DMS79 treated with DMSO at 0.1 percent for 48 hours (cell line): ENCODE data around the gene GRM4.

Experiments
- DNase-seq: peaks from one replicate; lab custom pipeline; 2025; lab: John Stamatoyannopoulos, UW

The GRM4 gene

DNA sequence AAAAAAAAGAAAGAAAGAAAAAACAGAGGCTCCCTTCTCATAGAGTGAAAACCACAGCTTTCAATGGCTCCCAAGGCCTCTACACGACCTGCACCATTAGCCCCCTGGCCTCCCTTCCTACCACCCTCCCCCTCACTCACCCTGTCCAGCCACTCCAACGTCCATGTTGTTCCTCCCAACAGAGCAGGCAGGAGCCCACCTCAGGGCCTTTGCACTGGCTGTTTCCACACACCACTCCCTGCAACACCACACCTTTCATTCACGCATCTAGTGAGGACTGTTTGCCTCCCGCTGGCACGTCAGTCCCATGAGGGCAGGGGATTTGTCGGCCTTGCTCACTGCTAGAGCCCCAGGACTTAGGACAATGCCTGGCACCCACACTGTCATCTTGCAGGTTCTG, 39.5 kb downstream of the GRM4 start:
- no peak for DNase-seq

DNA sequence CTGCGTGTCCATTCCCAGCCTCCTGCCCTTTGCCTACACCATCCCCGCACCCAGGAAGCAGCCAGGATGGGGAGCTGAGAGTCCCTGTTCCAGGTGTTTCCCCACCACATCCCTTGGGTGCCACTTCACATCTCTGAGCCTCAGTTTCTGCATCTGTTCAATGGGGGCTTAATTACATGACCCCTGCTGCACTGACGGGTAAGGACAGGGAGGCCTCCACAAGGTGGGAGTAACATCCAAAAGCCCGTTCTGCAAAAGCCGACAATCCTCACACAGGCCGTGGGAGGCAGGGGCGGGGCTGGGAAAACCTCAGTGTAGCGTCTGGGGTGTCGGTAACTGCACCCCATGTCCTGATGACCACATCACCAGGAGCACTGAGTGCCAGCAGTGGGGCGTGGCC, 41.3 kb downstream of the GRM4 start:
- DNase-seq, result no peak

DNA sequence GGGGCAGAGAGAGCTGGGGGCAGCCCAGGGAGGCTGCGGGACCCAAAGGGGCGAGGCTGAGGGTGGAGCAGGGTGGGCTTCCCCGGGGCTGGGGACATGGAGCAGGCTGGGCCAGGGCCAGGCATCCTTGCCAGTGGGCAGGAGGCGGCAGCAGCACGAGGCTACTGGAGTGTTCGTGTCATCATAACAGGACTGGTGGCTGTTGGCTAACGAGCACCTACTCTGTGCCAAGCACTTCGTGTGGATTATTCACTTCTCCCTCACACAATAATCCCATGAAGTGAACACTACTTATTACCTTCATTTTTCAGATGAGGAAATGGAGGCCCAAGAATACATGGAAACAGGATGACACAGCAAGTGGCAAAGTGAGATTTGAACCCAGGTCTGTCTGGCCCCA, 41.7 kb downstream of the GRM4 start:
- no peak for DNase-seq

DNA sequence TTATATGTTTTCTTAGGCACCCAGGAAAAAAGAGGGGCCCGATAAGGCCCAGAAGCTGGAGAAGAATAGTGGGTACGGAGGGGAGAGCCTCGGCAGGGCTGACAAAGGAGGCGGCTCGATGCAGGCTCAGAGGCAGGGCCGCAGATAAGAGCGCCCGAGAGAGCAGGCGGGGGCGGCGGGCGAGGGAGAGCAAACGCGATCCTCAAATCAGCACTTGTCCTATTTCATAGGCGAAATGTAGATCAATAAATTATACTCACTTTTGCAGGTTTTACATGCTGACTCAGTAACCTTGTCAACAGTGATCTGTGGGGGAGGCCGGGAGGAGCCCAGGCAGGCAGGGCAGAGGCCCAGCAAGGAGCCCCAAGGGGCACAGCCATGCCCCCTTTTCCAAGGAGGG, 42.6 kb downstream of the GRM4 start:
- DNase-seq, result no peak

DNA sequence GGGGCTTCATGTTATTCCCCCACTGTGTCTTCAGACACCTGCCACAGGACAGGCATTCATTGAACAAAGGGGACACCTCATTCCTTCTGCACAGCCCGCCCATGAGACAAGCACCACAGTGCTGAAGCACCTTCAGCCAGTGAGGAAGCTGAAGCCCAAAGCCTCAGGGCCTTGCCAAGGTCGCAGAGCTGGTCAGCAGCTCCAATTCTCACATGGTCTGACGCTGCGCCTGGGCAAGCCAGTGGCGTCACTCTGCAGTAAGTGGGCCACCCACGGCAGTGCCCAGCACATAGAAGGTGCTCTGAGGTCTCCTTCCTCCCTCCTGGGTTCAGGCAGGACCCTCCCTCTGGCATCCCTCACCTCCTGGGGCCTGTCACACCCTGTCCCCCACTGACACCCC, 43.2 kb downstream of the GRM4 start:
- DNase-seq, result no peak

DNA sequence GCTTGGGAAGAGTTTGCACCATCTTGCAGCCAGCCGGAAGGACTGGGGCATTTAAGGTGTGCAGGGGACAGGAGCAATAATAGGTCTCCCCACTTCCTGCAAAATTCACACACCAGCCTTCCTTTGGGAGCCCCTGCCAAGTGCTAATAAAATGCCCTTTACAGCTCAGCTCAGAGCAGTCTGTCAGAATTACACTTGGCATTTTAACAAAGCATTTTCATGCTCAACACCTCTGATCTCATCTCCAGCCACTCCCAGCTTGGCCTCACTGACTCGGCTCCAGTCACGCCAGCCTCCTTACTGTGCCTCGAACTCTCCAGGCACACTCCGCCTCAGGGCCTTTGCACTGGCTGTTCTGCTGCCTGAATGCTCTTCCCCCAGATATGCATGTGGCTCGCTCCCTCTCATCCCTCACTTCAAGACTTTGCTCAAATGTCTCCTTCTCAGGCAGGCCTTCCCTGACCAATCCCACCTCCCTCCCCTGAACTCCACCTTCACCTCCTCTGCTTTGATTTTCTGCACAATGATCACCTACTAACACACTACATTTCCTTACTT, 43.7 kb downstream of the GRM4 start:
- no peak for DNase-seq

DNA sequence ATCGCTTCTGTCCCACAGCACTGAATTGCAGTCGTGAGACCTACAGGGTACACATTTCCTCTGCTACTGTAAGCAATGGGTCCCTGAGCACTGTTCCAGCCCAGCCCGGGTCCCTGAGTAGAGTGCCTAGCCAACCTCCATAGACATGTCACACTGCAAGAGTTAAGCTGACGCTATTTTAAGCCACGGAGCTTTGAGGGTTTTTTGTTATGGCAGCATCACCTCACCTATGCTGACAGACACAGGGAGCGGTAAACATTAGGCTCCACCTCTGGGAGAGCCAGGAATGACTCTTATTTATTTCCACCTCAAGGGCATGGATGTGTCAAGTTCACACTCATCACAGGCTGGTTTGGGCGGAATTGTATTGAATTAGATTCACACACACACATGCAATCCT, 45.1 kb downstream of the GRM4 start:
- DNase-seq, result no peak

DNA sequence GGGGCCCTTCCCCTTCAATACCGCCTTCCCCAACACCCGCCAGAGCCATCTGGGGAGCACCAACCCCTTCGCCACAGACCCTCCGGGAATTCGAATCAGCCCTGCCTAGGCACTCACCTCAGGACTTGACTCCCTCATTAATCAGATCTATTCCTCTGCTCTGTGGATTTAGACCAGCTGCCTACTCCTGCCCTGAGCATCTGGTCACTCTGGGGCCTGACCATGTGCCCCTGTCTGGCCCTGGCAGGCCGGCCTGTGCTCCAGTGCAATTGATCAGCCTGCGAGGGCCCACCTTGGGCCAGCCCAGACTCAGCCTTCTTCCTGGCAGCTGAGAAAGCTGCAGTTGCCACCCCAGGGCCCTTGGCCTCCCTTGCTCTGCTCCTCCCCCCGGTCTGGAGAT, 46.0 kb downstream of the GRM4 start:
- DNase-seq, result no peak

DNA sequence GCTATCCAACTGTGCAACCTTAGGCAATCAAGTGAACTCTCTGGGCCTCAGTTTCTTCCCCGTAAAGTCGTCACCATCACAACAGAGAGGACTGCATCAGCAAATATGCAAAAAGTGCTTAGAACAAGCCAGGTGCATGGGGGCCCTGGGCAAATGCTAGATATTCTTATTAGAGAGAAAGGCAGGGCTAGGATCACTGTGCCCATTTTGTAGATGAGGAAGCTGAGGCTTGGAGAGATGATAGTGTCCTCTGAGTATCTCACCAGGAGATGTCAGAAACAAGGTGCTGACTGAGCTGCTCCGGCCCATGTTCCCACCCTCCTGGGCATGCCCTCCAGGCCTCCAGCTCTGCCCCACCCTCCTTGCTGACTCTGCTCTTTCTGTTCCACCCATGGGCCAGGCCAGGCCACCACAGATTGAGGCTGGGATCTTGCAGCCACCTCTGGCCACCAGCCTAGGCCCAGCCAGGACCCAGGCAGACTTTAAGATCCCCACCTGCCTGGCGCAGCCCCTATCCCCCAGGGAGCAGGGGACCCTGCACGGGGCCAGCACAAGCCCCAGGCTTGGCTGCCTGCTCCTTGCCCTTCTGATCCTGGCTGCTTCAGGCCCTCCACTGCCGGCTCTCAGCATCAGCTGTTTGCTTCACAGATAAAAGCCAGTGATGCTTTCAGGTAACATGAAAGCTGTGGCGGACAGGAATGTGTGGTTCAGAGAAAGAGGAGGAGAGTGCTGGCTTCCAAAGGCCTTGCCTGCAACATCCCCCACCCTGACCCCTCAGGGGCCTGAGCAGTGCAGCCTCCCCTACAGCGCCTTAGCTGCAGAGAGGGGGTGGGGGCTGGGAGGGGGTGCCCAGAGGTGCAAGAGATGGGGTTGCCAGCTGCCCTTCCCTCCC, 47.6 kb downstream of the GRM4 start:
- peak; percentile 61 for DNase-seq

DNA sequence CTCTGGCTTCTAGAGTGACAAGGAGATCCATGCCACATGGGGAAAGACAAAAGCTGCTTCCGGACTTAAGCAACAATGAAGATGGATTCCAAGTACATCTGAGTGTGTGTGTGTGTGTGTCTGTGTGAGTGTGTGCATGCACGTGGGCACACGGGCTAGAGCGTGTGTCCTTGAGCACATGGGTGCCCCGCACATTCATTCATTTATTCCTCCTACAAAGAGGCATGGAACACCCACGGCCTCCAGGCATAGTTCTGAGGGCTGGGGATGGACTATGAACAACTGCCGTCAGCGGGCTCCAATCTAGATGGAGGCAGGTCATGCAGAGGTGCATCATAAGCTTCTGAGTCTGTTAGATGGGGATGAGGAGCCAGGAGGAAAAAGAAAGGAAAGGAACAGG, 49.1 kb downstream of the GRM4 start:
- DNase-seq, result no peak

DNA sequence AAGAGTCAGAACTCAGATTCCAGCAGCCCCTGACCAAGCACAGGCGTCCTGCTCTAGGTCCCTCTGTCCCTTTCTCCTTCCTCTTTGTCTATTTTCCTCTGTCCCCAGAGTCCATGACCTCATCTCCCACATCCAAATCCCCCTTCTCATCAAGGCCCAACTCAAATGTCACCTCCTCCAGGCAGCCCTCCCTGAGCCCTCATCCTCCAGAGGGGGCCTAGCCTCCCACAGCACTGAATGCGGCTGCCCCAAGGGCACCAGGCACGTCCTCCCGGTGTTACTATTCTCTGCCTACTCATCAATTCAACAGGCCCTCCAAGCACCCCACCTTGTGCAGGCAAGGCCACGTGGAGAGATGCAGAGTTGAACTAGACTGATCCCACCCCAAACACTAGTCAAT, 49.7 kb downstream of the GRM4 start:
- no peak for DNase-seq

DNA sequence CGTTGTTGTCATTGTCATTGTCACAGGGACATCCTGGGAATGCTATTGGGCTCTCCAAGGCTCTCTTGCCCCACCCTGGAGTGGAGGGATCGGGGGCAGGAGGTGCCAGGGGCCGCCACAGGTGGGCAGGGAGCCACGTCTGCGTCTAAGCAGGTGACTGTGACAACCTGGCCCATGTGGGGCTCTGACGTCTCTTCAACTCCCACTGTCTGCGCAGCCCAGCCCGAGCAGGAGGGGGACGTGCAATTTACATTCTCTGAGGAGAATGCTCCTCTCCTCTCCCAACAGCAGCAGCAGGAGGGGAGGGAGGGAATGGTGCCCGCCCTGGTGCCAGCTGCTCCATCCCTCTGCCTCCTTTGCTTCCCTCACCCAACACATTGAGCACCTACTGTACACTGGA, 50.1 kb downstream of the GRM4 start:
- no peak for DNase-seq

DNA sequence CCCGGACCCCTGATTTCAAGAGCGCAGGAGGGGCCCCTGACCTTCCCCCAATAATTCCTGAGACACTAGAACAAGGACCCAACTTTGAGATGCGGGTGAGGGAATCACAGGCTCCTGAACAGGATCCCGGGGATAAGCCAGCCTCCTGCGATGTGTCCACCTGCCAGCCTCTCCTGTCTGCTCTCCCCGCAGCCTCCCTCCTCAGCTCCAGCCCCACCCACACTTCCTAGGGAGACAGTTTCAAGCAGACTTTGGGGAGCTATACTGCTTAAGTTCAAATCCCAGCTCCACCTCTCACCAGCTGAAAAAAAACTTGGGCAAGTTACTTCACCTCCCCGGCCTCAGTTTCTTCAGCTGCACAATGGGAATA, 50.8 kb downstream of the GRM4 start:
- DNase-seq, result peak; percentile 65

DNA sequence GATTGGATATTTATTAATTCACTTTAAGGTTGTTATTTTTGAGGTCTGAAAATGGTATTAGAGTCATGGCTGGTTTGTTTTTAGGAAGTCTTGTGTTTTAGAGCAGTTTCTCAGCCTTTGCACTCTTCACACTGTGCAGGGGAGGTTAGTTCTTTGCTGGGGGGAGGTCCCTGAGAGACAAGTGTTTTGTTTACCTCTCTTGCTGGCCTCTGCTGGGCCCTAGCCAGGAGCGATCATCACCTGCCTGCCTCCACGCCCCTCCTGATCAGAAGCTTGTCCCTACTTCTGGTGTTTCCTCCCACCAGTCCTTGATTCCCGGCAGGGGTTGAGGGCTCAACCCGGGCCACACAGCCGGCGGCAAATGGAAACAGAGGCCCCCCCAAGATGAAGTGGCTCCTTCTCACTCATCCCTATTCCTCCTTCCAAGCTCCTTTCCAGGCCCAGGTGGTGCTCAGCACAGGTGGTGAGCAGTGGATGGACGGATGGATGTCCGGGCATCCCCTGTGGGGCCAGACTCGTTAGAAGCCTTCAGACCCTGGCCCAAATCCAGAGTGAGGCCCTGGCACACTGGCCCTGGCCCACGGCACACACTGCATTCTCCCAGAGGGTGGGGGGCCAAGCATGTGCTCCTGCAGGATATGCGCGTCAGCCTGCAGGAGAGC, 51.3 kb downstream of the GRM4 start:
- DNase-seq, result peak; percentile 96

DNA sequence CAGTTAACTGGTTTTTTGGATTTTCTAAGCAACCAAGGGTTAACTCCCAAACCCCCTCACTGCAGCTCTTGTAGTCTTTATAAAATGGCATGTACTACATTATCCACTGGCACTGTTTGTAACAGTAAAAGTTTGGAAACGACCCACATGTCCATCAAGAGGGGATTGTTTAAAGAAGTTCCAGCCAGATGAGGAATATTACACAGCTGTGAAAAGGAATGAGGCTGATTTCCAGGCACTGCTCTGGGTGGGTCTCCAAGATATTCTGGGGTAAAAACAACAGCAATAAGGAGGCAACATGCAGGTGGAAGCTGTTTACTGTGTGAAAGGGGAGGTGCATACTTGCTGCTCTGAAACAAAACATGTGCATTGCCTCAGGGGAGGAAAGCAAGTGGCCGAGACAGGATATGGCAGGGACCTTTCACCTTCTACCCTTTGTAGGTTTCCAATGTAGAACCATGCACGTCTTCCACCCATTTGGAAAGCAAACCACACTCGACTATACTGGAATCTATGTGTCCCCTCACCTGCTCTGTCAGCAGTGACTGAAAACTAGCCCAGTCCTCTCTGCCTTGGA, 51.9 kb downstream of the GRM4 start:
- DNase-seq, result no peak

DNA sequence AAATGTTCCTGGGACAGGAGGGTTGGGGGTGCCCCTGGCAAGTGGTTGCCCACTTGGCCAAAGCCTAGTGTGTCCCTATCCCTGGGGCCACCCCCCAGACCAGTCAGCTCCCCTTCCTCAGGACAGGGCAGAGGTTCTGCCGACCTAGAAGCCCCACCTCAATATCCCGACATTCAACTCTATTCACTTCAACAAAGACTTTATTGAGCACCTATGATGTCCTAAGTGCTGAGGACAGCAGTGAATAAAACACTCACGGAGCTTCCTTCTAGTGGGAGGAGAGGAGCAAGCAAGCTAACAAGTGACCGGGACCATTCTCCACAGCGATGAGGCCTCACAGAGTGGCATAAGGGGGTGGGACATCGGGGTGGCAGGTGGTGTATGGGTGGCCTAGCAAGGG, 52.7 kb downstream of the GRM4 start:
- no peak for DNase-seq

DNA sequence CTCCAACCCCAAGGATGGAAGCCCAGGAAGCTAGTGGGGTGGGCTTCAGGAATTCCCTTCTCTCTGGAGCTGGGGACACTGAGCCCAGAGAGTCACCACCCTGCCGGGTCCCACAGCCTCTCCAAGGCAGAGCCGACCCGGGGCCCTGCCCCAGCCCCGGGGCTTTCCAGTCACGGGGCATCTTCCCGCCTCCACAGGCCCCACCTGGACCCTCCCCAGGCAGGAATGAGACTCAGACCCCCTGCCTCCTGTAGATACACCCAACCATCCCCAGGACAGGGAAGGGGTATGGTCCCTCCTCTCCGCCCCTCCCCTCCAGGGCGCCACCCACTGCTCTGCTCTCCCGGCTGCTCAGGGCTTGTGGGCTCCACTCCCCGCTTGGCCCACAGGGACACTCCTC, 53.3 kb downstream of the GRM4 start:
- no peak for DNase-seq

DNA sequence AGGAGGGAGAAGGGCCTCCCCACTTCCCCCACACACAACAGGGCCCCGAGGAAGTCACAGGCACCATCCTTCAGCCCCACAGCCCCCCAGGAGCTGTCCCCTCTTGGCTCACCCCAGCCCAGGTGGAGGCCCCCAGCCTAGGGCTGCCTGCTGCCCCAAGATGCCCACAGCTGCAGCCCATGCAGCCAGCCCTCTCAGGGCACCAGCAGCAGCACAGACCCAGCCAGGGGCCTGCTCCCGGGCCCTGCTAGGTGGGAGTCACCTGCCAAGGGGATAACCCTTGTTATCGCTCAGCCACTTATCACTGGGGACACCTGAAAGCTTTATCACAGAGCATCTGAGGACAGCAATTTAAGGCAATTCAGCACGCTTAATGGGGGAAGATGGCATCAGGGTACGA, 55.0 kb downstream of the GRM4 start:
- no peak for DNase-seq

DNA sequence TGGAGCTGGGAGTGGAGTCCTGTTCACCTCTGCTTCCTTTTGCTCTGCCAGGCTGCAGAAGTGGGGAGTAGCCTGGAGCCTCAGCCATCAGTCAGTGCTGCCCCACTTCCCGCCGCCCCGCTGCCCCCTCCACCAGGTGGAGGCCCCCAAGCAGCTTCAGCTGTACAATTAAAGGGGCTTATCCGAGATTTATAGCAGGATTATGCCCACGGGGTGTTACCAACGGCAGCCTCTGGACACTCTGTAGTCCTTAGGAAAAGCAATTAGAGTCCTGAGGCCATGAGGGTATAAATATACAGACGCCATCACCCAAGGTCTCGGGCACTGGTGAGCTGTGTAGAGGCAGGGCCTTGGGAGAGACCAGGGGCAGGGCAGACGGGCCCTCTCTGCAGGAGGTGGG, 55.4 kb downstream of the GRM4 start:
- no peak for DNase-seq

DNA sequence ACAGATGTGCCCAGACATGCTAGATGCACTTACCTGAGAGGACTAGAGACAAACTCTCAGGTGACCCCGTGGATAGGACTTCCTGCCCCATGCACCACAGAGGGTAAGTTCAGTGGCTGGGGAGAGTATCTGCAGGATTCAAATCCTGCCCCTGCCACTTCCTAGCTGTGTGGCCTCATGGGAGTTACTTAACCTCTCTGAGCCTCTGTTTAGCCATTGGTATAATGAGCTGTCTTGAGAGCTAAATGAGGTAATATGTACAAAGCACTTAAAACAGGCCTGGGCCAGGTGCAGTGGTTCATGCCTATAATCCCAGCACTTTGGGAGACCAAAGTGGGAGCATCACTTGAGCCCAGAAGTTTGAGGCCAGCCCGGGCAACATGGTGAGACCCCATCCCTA, 59.3 kb downstream of the GRM4 start:
- DNase-seq, result no peak

DNA sequence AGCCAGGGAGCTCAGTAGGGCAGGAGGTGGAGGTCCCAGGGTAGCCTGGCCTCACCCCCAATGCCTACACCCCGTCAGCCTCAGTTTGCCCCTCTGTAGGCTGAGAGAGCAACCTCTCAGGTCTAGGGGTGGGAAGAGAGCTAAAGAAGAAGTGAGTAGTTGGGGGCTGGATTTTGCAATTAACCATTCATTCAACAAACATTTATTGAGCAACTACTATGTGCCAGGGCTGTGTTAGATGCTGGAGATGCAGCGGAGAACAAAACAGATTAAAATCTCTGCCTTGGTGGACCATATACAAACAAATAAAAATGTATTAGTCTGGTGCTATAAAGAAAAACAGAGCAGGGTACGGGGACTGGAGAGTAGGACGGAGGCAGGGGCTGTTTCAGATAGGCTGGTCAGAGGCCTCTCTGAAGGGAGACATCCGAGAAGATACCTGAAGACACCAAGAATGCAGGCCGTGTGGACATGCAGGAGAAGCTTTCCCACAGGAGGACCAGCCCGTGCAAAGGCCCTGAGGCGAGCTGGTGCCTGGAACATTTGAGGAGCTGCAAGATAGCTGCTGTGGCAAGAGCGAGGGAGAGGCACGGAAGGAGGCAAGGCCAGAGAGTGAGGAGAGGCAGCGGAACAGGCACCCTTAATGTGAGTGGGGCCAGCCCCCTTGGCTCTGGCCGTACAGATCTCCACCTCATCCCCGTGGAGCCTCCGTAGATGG, 60.3 kb downstream of the GRM4 start:
- no peak for DNase-seq

DNA sequence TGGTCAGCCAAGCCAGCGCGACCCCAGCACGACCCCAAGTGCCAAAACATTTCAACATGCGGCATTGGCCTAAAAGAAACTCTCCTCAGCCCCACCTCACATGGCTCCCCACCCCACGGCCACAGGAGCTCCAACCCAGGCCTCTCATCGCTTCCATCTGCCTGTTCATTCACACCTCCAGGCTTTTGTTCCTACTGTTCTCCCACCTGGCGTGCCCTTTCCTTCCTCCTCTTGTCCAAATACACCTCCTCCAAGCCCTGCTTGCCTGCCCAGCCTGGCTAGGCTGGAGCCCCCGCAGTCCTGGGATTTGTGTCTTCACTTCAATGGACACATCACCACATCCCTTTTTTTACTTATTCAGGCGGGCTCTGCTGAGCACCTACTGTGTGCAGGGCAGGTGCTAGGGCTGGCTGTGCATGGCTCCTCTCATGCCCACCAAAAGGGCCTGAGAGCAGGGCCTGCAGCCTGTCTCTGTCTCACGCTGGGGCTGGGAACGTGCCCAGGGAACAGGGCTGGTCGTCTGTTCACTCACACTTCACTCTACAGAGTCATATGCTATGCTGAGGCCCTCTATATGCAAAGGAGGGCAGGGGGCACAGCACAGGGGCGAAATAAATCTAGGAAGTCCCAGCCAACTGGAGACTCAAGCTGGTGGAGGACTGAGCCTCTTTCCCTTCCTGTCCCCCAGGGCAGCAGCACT, 61.1 kb downstream of the GRM4 start:
- DNase-seq, result no peak
